ENCODE measurements around the gene VPS9D1. TPM values are rescaled to one million over a fixed set of nuclear protein-coding genes. Genes with fewer than 3 reads are reported as not detected.

VPS9D1 gene
- total RNA-seq, 4 donors from 2014 or later = 5.9 to 14.1 (median 7.0) TPM

GRCh38 chr16:89687092-89687940 is 33.4 kb downstream of the VPS9D1 start:
- no peak for DNase-seq (ENCODE audit: low spot score in 2 of 2)
- 14 to 17% methylated on average over 35 to 36 of the region's 42 CpGs for WGBS, 2 donors
- peak overlapping the region; percentile 62 to 91 (median 76) for H3K4me3 ChIP-seq
- no peaks in the 10 kb centered on the region for H3K27me3 ChIP-seq
- TF ChIP-seq CTCF (IDR thresholded peaks at IDR 0.05) (no peak), POLR2A (IDR thresholded peaks at IDR 0.05) (no peak), EP300 (IDR thresholded peaks at IDR 0.05) (no peak)
- peak overlapping the region; percentile 63 to 96 (median 84) for H3K27ac ChIP-seq
- no peaks in the 10 kb centered on the region for H3K9me3 ChIP-seq
- peaks cover 0 to 30% (median 2%) of the 10 kb centered on the region in 3 donors for H3K36me3 ChIP-seq
- H3K4me1 ChIP-seq = peaks cover 0 to 15% (median 4%) of the 10 kb centered on the region in 4 donors

- DNase-seq (ENCODE audit: low spot score in 2 of 2) = peak; percentile 78 to 83
- WGBS, 2 donors = 0 to 1% methylated on average over 23 to 25 of the region's 67 CpGs
- Histone ChIP-seq H3K4me3 (peak within 1 kb of the TSS; percentile 62 to 91 (median 76)), H3K27ac (peak within 1 kb of the TSS; percentile 63 to 96 (median 84)), H3K9me3 (no peaks in the 10 kb centered on the region), H3K36me3 (peaks cover 0 to 23% (median 2%) of the 10 kb centered on the region in 3 donors), H3K4me1 (peaks cover 0 to 15% (median 4%) of the 10 kb centered on the region in 4 donors), H3K27me3 (no peaks in the 10 kb centered on the region)
- TF ChIP-seq POLR2A (IDR thresholded peaks at IDR 0.05) (peak in 1 of 2 donors; percentile 83), EP300 (IDR thresholded peaks at IDR 0.05) (peak; percentile 68 to 94), CTCF (IDR thresholded peaks at IDR 0.05) (peak in 1 of 5 experiments; percentile 50)
Measured at GRCh38 chr16:89686520-89687091, 34.1 kb downstream of the VPS9D1 start, which contains the start of gene CDK10. TSS of gene CDK10 (plus strand) at chr16:89686689. CDS start at chr16:89686711, 22 bp downstream.

- TF ChIP-seq EP300 (IDR thresholded peaks at IDR 0.05) (no peak), POLR2A (IDR thresholded peaks at IDR 0.05) (no peak), CTCF (IDR thresholded peaks at IDR 0.05) (no peak)
- DNase-seq (ENCODE audit: low spot score in 2 of 2) = no peak
- H3K36me3 ChIP-seq = peaks cover 0 to 16% (median 0%) of the 10 kb centered on the region in 3 donors
- WGBS, 2 donors = 100% methylated on average over 1 of the region's 1 CpG
- peak overlapping the region in 1 of 4 donors; percentile 91 for H3K4me3 ChIP-seq
- no peaks in the 10 kb centered on the region for H3K9me3 ChIP-seq
- no peak overlapping the region for H3K27ac ChIP-seq
- H3K4me1 ChIP-seq = peaks cover 0 to 15% (median 4%) of the 10 kb centered on the region in 4 donors
- no peaks in the 10 kb centered on the region for H3K27me3 ChIP-seq
Measured at GRCh38 chr16:89685916-89686315, 34.8 kb downstream of the VPS9D1 start.

GRCh38 chr16:89678258-89678657 is 42.4 kb downstream of the VPS9D1 start:
- Histone ChIP-seq H3K9me3 (no peaks in the 10 kb centered on the region), H3K4me3 (no peak overlapping the region), H3K27me3 (no peaks in the 10 kb centered on the region), H3K27ac (no peak overlapping the region), H3K36me3 (no peaks in the 10 kb centered on the region), H3K4me1 (no peaks in the 10 kb centered on the region)
- no peak for DNase-seq (ENCODE audit: low spot score in 2 of 2)
- TF ChIP-seq CTCF (IDR thresholded peaks at IDR 0.05) (no peak), EP300 (IDR thresholded peaks at IDR 0.05) (no peak), POLR2A (IDR thresholded peaks at IDR 0.05) (no peak)
- WGBS, 2 donors = 96 to 97% methylated on average over 2 of the region's 2 CpGs

Measured in tibial nerve (tissue), 4 donors.